NT2/D1 (cell line): ENCODE results near the gene SYNPO2L.
"Not testable (repeated sequence)": the region's sequence is repeated elsewhere in the genome, so short reads cannot be mapped to it uniquely, and the experiment has no call there.

Experiments
- SUZ12 ChIP-seq: IDR thresholded peaks from 2 replicates; pipeline ENCODE4 v1.6.1; 2011; ENCODE audit not compliant: insufficient read length, insufficient read depth; ENCODE audit errors: extremely low read depth
- YY1 ChIP-seq: IDR thresholded peaks from 2 replicates; pipeline ENCODE4 v1.6.1; 2011; ENCODE audit not compliant: insufficient read length, insufficient read depth
- ZNF274 ChIP-seq: IDR thresholded peaks from 2 replicates; pipeline ENCODE4 v1.6.1; 2011; ENCODE audit warnings: mild to moderate bottlenecking, low read depth, low read length

- TF ChIP-seq YY1, ZNF274, SUZ12: not testable (repeated sequence)
These were observed 48.1 kb upstream of the SYNPO2L start for GRCh38 chr10:73703924-73704323.
